ENCODE results near the gene SUCO. TPM values are rescaled to one million over a fixed set of nuclear protein-coding genes. Genes with fewer than 3 reads are reported as not detected.

Gene SUCO
- total and polyA plus RNA-seq, 9 donors, result 25.4 to 47.4 (median 34.6) TPM

- no peak for DNase-seq
- H3K36me3 ChIP-seq (ENCODE audit: control insufficient read depth, insufficient read depth, low read length), result no peaks in the 10 kb centered on the region
- H3K27ac ChIP-seq (ENCODE audit: low read length), result no peak overlapping the region
- H3K4me1 ChIP-seq (ENCODE audit: control insufficient read depth, insufficient read depth, low read length), result no peaks in the 10 kb centered on the region
- no peaks in the 10 kb centered on the region for H3K9me3 ChIP-seq (replicated peaks; ENCODE audit: control insufficient read depth, low read depth, low read length)
- no peak overlapping the region for H3K4me3 ChIP-seq (ENCODE audit: low read length)
- no peaks in the 10 kb centered on the region for H3K27me3 ChIP-seq (ENCODE audit: control insufficient read depth, insufficient read depth, low read length)
- 100% methylated on average over 1 of the region's 3 CpGs for WGBS (ENCODE audit: insufficient coverage)
These were observed 18.8 kb upstream of the SUCO start for GRCh38 chr1:172514108-172514507.

- Histone ChIP-seq H3K36me3 (ENCODE audit: control insufficient read depth, insufficient read depth, low read length) (no peaks in the 10 kb centered on the region), H3K4me3 (ENCODE audit: low read length) (no peak overlapping the region), H3K27ac (ENCODE audit: low read length) (no peak overlapping the region), H3K9me3 (replicated peaks; ENCODE audit: control insufficient read depth, low read depth, low read length) (no peaks in the 10 kb centered on the region), H3K27me3 (ENCODE audit: control insufficient read depth, insufficient read depth, low read length) (no peaks in the 10 kb centered on the region), H3K4me1 (ENCODE audit: control insufficient read depth, insufficient read depth, low read length) (no peaks in the 10 kb centered on the region)
- no peak for DNase-seq
These were observed 17.5 kb upstream of the SUCO start for GRCh38 chr1:172515436-172515835.

GRCh38 chr1:172515927-172516326 is 17.0 kb upstream of the SUCO start:
- no CpG with 5 or more reads among the region's 1 CpG for WGBS (ENCODE audit: insufficient coverage)
- no peak overlapping the region for H3K4me3 ChIP-seq (ENCODE audit: low read length)
- H3K9me3 ChIP-seq (replicated peaks; ENCODE audit: control insufficient read depth, low read depth, low read length), result no peaks in the 10 kb centered on the region
- H3K36me3 ChIP-seq (ENCODE audit: control insufficient read depth, insufficient read depth, low read length), result no peaks in the 10 kb centered on the region
- H3K4me1 ChIP-seq (ENCODE audit: control insufficient read depth, insufficient read depth, low read length), result no peaks in the 10 kb centered on the region
- no peak overlapping the region for H3K27ac ChIP-seq (ENCODE audit: low read length)
- no peaks in the 10 kb centered on the region for H3K27me3 ChIP-seq (ENCODE audit: control insufficient read depth, insufficient read depth, low read length)
- peak; percentile 68 for DNase-seq

- no CpG with 5 or more reads among the region's 1 CpG for WGBS (ENCODE audit: insufficient coverage)
- Histone ChIP-seq H3K9me3 (replicated peaks; ENCODE audit: control insufficient read depth, low read depth, low read length) (no peaks in the 10 kb centered on the region), H3K27ac (ENCODE audit: low read length) (no peak overlapping the region), H3K27me3 (ENCODE audit: control insufficient read depth, insufficient read depth, low read length) (no peaks in the 10 kb centered on the region), H3K4me1 (ENCODE audit: control insufficient read depth, insufficient read depth, low read length) (no peaks in the 10 kb centered on the region), H3K4me3 (ENCODE audit: low read length) (no peak overlapping the region), H3K36me3 (ENCODE audit: control insufficient read depth, insufficient read depth, low read length) (no peaks in the 10 kb centered on the region)
- DNase-seq, result peak; percentile 26
These were observed 15.9 kb upstream of the SUCO start for GRCh38 chr1:172517081-172517480.

- Histone ChIP-seq H3K4me1 (ENCODE audit: control insufficient read depth, insufficient read depth, low read length) (no peaks in the 10 kb centered on the region), H3K27me3 (ENCODE audit: control insufficient read depth, insufficient read depth, low read length) (no peaks in the 10 kb centered on the region), H3K36me3 (ENCODE audit: control insufficient read depth, insufficient read depth, low read length) (no peaks in the 10 kb centered on the region), H3K4me3 (ENCODE audit: low read length) (no peak overlapping the region), H3K9me3 (replicated peaks; ENCODE audit: control insufficient read depth, low read depth, low read length) (no peaks in the 10 kb centered on the region), H3K27ac (ENCODE audit: low read length) (no peak overlapping the region)
- DNase-seq, result no peak
- WGBS (ENCODE audit: insufficient coverage), result 86% methylated on average over 3 of the region's 4 CpGs
These were observed 15.4 kb upstream of the SUCO start for GRCh38 chr1:172517545-172517944.

- Histone ChIP-seq H3K9me3 (replicated peaks; ENCODE audit: control insufficient read depth, low read depth, low read length) (no peaks in the 10 kb centered on the region), H3K4me1 (ENCODE audit: control insufficient read depth, insufficient read depth, low read length) (peaks cover 4% of the 10 kb centered on the region), H3K36me3 (ENCODE audit: control insufficient read depth, insufficient read depth, low read length) (no peaks in the 10 kb centered on the region), H3K27me3 (ENCODE audit: control insufficient read depth, insufficient read depth, low read length) (no peaks in the 10 kb centered on the region), H3K27ac (ENCODE audit: low read length) (no peak overlapping the region), H3K4me3 (ENCODE audit: low read length) (no peak overlapping the region)
- WGBS (ENCODE audit: insufficient coverage), result no CpG with 5 or more reads among the region's 4 CpGs
- no peak for DNase-seq
These were observed 3.6 kb upstream of the SUCO start for GRCh38 chr1:172529304-172529703.

- Histone ChIP-seq H3K36me3 (ENCODE audit: control insufficient read depth, insufficient read depth, low read length) (no peaks in the 10 kb centered on the region), H3K9me3 (replicated peaks; ENCODE audit: control insufficient read depth, low read depth, low read length) (no peaks in the 10 kb centered on the region), H3K4me1 (ENCODE audit: control insufficient read depth, insufficient read depth, low read length) (peaks cover 4% of the 10 kb centered on the region), H3K27me3 (ENCODE audit: control insufficient read depth, insufficient read depth, low read length) (no peaks in the 10 kb centered on the region), H3K4me3 (ENCODE audit: low read length) (no peak overlapping the region), H3K27ac (ENCODE audit: low read length) (no peak overlapping the region)
- no peak for DNase-seq
- WGBS (ENCODE audit: insufficient coverage), result 60% methylated on average over 1 of the region's 2 CpGs
These were observed 3.0 kb upstream of the SUCO start for GRCh38 chr1:172530000-172530399.

- no peaks in the 10 kb centered on the region for H3K27me3 ChIP-seq (ENCODE audit: control insufficient read depth, insufficient read depth, low read length)
These were observed 1.4 kb upstream of the SUCO start for GRCh38 chr1:172531412-172532182.

GRCh38 chr1:172532183-172532699 is 709 bp upstream of the SUCO start:
- WGBS (ENCODE audit: insufficient coverage), result 0% methylated on average over 4 of the region's 18 CpGs
- Histone ChIP-seq H3K36me3 (ENCODE audit: control insufficient read depth, insufficient read depth, low read length) (no peaks in the 10 kb centered on the region), H3K4me1 (ENCODE audit: control insufficient read depth, insufficient read depth, low read length) (peaks cover 4% of the 10 kb centered on the region), H3K4me3 (ENCODE audit: low read length) (peak overlapping the region; percentile 68), H3K9me3 (replicated peaks; ENCODE audit: control insufficient read depth, low read depth, low read length) (no peaks in the 10 kb centered on the region), H3K27ac (ENCODE audit: low read length) (peak overlapping the region; percentile 99), H3K27me3 (ENCODE audit: control insufficient read depth, insufficient read depth, low read length) (no peaks in the 10 kb centered on the region)
- DNase-seq, result peak; percentile 99

More at GRCh38 chr1:172531412-172532182, 1.4 kb upstream of the SUCO start:
- Histone ChIP-seq H3K36me3 (ENCODE audit: control insufficient read depth, insufficient read depth, low read length) (no peaks in the 10 kb centered on the region), H3K27ac (ENCODE audit: low read length) (peak overlapping the region; percentile 99), H3K4me1 (ENCODE audit: control insufficient read depth, insufficient read depth, low read length) (peaks cover 4% of the 10 kb centered on the region), H3K9me3 (replicated peaks; ENCODE audit: control insufficient read depth, low read depth, low read length) (no peaks in the 10 kb centered on the region), H3K4me3 (ENCODE audit: low read length) (peak overlapping the region; percentile 68)
- 0% methylated on average over 1 of the region's 11 CpGs for WGBS (ENCODE audit: insufficient coverage)
- DNase-seq, result no peak

- Histone ChIP-seq H3K4me3 (ENCODE audit: low read length) (peak overlapping the region; percentile 79), H3K9me3 (replicated peaks; ENCODE audit: control insufficient read depth, low read depth, low read length) (no peaks in the 10 kb centered on the region), H3K27ac (ENCODE audit: low read length) (peak overlapping the region; percentile 99), H3K36me3 (ENCODE audit: control insufficient read depth, insufficient read depth, low read length) (no peaks in the 10 kb centered on the region), H3K27me3 (ENCODE audit: control insufficient read depth, insufficient read depth, low read length) (no peaks in the 10 kb centered on the region), H3K4me1 (ENCODE audit: control insufficient read depth, insufficient read depth, low read length) (peaks cover 4% of the 10 kb centered on the region)
- WGBS (ENCODE audit: insufficient coverage), result under 1% methylated on average over 16 of the region's 23 CpGs
- peak; percentile 70 for DNase-seq
These were observed 682 bp downstream of the SUCO start for GRCh38 chr1:172533513-172534151.

Measured in muscle of leg (tissue), 11 donors.